Measurements from ENCODE around the gene MAP3K15. TPM values are rescaled to one million over a fixed set of nuclear protein-coding genes. Genes with fewer than 3 reads are reported as not detected.

MAP3K15 gene
- total and polyA plus RNA-seq, 2 experiments from 2014 or later = 0.33 to 0.48 TPM

- 55% methylated on average over 5 of the region's 5 CpGs for WGBS (ENCODE audit: low lambda C conversion rate, missing lambda C conversion rate)
- TF ChIP-seq EZH2 (IDR thresholded peaks at IDR 0.05; ENCODE audit: borderline replicate concordance) = no peak
- TF ChIP-seq CTCF (IDR thresholded peaks at IDR 0.05; ENCODE audit: poor library complexity) = no peak
- no peak for TF ChIP-seq EZH2phosphoT487 (IDR thresholded peaks at IDR 0.05; ENCODE audit: low read depth, severe bottlenecking, unreplicated experiment)
Observed at GRCh38 chrX:19555683-19556082, 40.4 kb upstream of the MAP3K15 start.

GRCh38 chrX:19555236-19555635, 39.9 kb upstream of the MAP3K15 start:
- no peak overlapping the region for H3K27ac ChIP-seq
- no peaks in the 10 kb centered on the region for H3K79me2 ChIP-seq
- WGBS (ENCODE audit: low lambda C conversion rate, missing lambda C conversion rate) = 91% methylated on average over 5 of the region's 5 CpGs
- H3K4me3 ChIP-seq = no peak overlapping the region
- no peaks in the 10 kb centered on the region for H3K9me3 ChIP-seq (ENCODE audit: low read depth)
- H3K4me1 ChIP-seq (ENCODE audit: insufficient read depth) = no peaks in the 10 kb centered on the region
- no peaks in the 10 kb centered on the region for H3K9me2 ChIP-seq (replicated peaks; ENCODE audit: insufficient read depth)
- H2AFZ ChIP-seq = no peak overlapping the region
- DNase-seq (ENCODE audit: low spot score) = no peak
- H3K4me2 ChIP-seq = no peak overlapping the region
- no peaks in the 10 kb centered on the region for H3K27me3 ChIP-seq
- no peaks in the 10 kb centered on the region for H3K36me3 ChIP-seq (replicated peaks; ENCODE audit: insufficient read depth, low read depth)
- TF ChIP-seq CTCF (IDR thresholded peaks at IDR 0.05; ENCODE audit: poor library complexity) = no peak
- TF ChIP-seq EZH2phosphoT487 (IDR thresholded peaks at IDR 0.05; ENCODE audit: low read depth, severe bottlenecking, unreplicated experiment) = no peak
- no peak for TF ChIP-seq EZH2 (IDR thresholded peaks at IDR 0.05; ENCODE audit: borderline replicate concordance)
- H4K20me1 ChIP-seq (ENCODE audit: insufficient read depth, poor library complexity, severe bottlenecking) = no peaks in the 10 kb centered on the region

More at GRCh38 chrX:19555683-19556082, 40.4 kb upstream of the MAP3K15 start:
- Histone ChIP-seq H2AFZ (no peak overlapping the region), H3K4me3 (no peak overlapping the region), H3K36me3 (replicated peaks; ENCODE audit: insufficient read depth, low read depth) (no peaks in the 10 kb centered on the region), H4K20me1 (ENCODE audit: insufficient read depth, poor library complexity, severe bottlenecking) (no peaks in the 10 kb centered on the region), H3K4me2 (no peak overlapping the region), H3K9me3 (ENCODE audit: low read depth) (no peaks in the 10 kb centered on the region), H3K27me3 (no peaks in the 10 kb centered on the region), H3K79me2 (no peaks in the 10 kb centered on the region), H3K4me1 (ENCODE audit: insufficient read depth) (no peaks in the 10 kb centered on the region), H3K27ac (no peak overlapping the region), H3K9me2 (replicated peaks; ENCODE audit: insufficient read depth) (no peaks in the 10 kb centered on the region)
- no peak for DNase-seq (ENCODE audit: low spot score)

GRCh38 chrX:19554786-19555185, 39.5 kb upstream of the MAP3K15 start:
- 89% methylated on average over 3 of the region's 3 CpGs for WGBS (ENCODE audit: low lambda C conversion rate, missing lambda C conversion rate)
- H3K9me2 ChIP-seq (replicated peaks; ENCODE audit: insufficient read depth) = no peaks in the 10 kb centered on the region

More at GRCh38 chrX:19554786-19555185, 39.5 kb upstream of the MAP3K15 start:
- TF ChIP-seq CTCF (IDR thresholded peaks at IDR 0.05; ENCODE audit: poor library complexity) = no peak
- TF ChIP-seq EZH2 (IDR thresholded peaks at IDR 0.05; ENCODE audit: borderline replicate concordance) = no peak
- TF ChIP-seq EZH2phosphoT487 (IDR thresholded peaks at IDR 0.05; ENCODE audit: low read depth, severe bottlenecking, unreplicated experiment) = no peak
- no peak overlapping the region for H3K27ac ChIP-seq
- DNase-seq (ENCODE audit: low spot score) = no peak
- H3K36me3 ChIP-seq (replicated peaks; ENCODE audit: insufficient read depth, low read depth) = no peaks in the 10 kb centered on the region
- no peaks in the 10 kb centered on the region for H3K79me2 ChIP-seq
- no peaks in the 10 kb centered on the region for H4K20me1 ChIP-seq (ENCODE audit: insufficient read depth, poor library complexity, severe bottlenecking)
- no peaks in the 10 kb centered on the region for H3K27me3 ChIP-seq
- no peak overlapping the region for H3K4me3 ChIP-seq
- no peak overlapping the region for H2AFZ ChIP-seq
- no peaks in the 10 kb centered on the region for H3K9me3 ChIP-seq (ENCODE audit: low read depth)
- H3K4me1 ChIP-seq (ENCODE audit: insufficient read depth) = no peaks in the 10 kb centered on the region
- H3K4me2 ChIP-seq = no peak overlapping the region
